Measurements from ENCODE around the gene F2RL3.

The F2RL3 gene

GRCh38 chr19:16888629-16889365 lies at the start of gene F2RL3:
TSS of gene F2RL3 (plus strand) at chr19:16888999. CDS start at chr19:16889190, 191 bp downstream.
- DNase-seq (ENCODE audit: low read depth, low spot score): no peak
- no peak within 1 kb of the TSS for H3K4me3 ChIP-seq (ENCODE audit: low read depth, low read length)
- in situ Hi-C loops (cut with HindIII; ENCODE audit: low sequenced_read_pairs): no loop called here
- no peak for TF ChIP-seq CTCF (IDR thresholded peaks at IDR 0.05; ENCODE audit: low read depth, low read length)

GRCh38 chr19:16841391-16841926 lies 47.3 kb upstream of the F2RL3 start:
- no peak for TF ChIP-seq CTCF (IDR thresholded peaks at IDR 0.05; ENCODE audit: low read depth, low read length)
- in situ Hi-C loops (cut with HindIII; ENCODE audit: low sequenced_read_pairs): no loop called here
- DNase-seq (ENCODE audit: low read depth, low spot score): no peak
- H3K4me3 ChIP-seq (ENCODE audit: low read depth, low read length): no peak overlapping the region

- H3K4me3 ChIP-seq (ENCODE audit: low read depth, low read length): no peak overlapping the region
- in situ Hi-C loops (cut with HindIII; ENCODE audit: low sequenced_read_pairs): no loop called here
- DNase-seq (ENCODE audit: low read depth, low spot score): no peak
- no peak for TF ChIP-seq CTCF (IDR thresholded peaks at IDR 0.05; ENCODE audit: low read depth, low read length)
Observed at GRCh38 chr19:16846901-16847300, 41.9 kb upstream of the F2RL3 start.

DNA sequence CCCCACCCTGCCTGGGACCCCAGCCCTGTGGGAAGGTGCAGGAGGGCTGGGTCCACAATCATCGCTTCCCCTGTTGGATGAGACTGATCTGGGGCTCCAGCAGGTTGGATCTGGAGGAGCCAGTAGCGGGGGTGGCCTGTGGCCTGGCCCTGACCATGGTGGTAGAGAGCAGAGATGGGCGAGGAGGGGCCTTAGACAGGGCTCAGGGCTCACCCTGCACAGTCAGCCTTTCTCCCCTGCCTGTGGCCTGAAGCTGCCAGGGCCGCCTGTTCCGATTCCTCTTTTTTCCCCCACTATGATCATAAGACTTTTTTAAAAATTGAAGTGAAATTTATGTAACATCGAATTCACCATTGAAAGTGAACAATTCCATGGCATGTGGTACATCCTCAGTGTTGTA lies 41.4 kb upstream of the F2RL3 start:
- no peak for DNase-seq (ENCODE audit: low read depth, low spot score)
- in situ Hi-C loops (cut with HindIII; ENCODE audit: low sequenced_read_pairs): no loop called here
- H3K4me3 ChIP-seq (ENCODE audit: low read depth, low read length): no peak overlapping the region
- TF ChIP-seq CTCF (IDR thresholded peaks at IDR 0.05; ENCODE audit: low read depth, low read length): no peak

DNA sequence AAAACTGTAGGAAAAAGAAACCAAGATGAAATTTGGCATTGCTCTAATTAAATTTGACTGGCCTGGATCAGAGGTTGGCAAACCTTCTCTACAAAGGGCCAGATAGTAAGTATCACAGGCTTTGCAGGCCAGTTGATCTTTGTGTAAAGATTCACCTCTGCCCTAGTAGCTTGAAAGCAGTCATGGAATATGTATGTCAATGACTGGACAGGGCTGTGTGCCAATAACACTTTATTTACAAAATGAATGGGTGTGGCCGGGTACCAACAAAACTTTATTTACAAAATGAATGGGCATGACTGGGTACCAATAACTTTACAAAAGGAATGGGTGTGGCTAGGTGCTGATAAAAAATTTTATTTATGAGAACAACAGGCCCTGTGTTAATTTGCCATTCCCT lies 39.6 kb upstream of the F2RL3 start:
- in situ Hi-C loops (cut with HindIII; ENCODE audit: low sequenced_read_pairs): no loop called here
- DNase-seq (ENCODE audit: low read depth, low spot score): no peak
- H3K4me3 ChIP-seq (ENCODE audit: low read depth, low read length): no peak overlapping the region
- TF ChIP-seq CTCF (IDR thresholded peaks at IDR 0.05; ENCODE audit: low read depth, low read length): no peak

GRCh38 chr19:16850133-16850532 lies 38.7 kb upstream of the F2RL3 start:
- TF ChIP-seq CTCF (IDR thresholded peaks at IDR 0.05; ENCODE audit: low read depth, low read length): no peak
- H3K4me3 ChIP-seq (ENCODE audit: low read depth, low read length): no peak overlapping the region
- peak; percentile 40 for DNase-seq (ENCODE audit: low read depth, low spot score)
- in situ Hi-C loops (cut with HindIII; ENCODE audit: low sequenced_read_pairs): no loop called here
